ENCODE data around the gene SOX13. TPM values are rescaled to one million over a fixed set of nuclear protein-coding genes. Genes with fewer than 3 reads are reported as not detected.

SOX13 gene
- total and polyA plus RNA-seq, 2 of the 4 experiments (the other 2 are of a cell fraction) = 0.54 to 3.5 TPM

DNA sequence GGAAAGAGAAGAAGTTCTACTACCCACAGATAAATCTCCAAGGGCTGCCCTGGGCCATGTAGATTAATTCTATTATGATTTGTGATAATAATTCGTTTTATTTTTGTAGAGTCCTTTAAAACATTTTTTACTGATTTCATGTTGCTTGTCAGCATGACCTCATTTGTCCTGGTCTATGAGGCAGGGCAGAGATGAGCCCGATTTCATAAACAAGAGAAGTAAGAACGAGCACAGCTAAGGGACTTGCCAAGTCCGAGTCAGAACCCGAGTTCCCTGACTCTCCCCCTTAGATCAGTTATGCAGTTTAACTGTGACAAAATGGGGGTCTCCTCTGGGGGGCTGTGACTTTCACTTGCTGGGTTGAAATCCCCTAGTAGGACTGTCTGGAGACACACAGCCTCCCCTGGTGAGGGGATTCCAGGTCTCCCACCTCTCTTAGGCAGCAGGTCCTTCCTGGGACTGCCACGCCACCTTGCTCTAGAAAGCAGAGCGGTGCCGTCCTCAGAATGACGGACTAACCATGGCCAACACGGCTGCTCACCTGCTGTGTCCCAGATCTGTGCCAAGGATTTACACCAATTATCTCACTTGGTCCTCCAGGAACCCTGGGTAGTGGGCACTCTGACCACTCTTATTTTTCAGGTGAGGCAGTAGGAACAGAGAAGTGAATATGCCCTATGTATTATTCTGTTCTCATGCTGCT is 31.0 kb upstream of the SOX13 start:
- H3K27me3 ChIP-seq (ENCODE audit: control insufficient read depth, insufficient read depth, low read length) = peaks cover 33% of the 10 kb centered on the region
- H3K4ac ChIP-seq (ENCODE audit: low read depth, low read length) = no peak overlapping the region
- ChIA-PET POLR2A (ENCODE audit: unreplicated experiment) (no interaction called here), CTCF (no interaction called here)
- no peak overlapping the region for H3K56ac ChIP-seq (ENCODE audit: extremely low read depth, insufficient read depth, low read length)
- peaks cover 3% of the 10 kb centered on the region; the same call in 1 of the 2 replicates for H3K9me3 ChIP-seq (ENCODE audit: control insufficient read depth, insufficient read depth, low read length)
- no peak overlapping the region for H3K4me3 ChIP-seq (ENCODE audit: insufficient read depth, low read depth, low read length)
- H3K9ac ChIP-seq (ENCODE audit: low read depth, low read length) = no peak overlapping the region
- no peak overlapping the region for H4K91ac ChIP-seq (ENCODE audit: insufficient read depth, low read depth, low read length)
- dilution Hi-C loops (cut with HindIII; ENCODE audit: low sequenced_read_pairs, unreplicated experiment) (no loop called here), intact Hi-C loops (cut with micrococcal nuclease) (no loop called here), in situ Hi-C loops (cut with MboI; ENCODE audit: low sequenced_read_pairs) (no loop called here)
- H2BK120ac ChIP-seq (ENCODE audit: low read depth, low read length) = no peak overlapping the region
- H3K4me2 ChIP-seq (ENCODE audit: low read depth, low read length) = no peak overlapping the region
- no peak overlapping the region for H3K23ac ChIP-seq (ENCODE audit: low read depth, low read length)
- H2AK9ac ChIP-seq (replicated peaks; ENCODE audit: low read depth, low read length, poor library complexity) = no peak overlapping the region
- H2BK15ac ChIP-seq (ENCODE audit: low read depth, low read length) = no peak overlapping the region
- no peak overlapping the region for H2AFZ ChIP-seq (replicated peaks; ENCODE audit: low read length, poor library complexity)
- no peak overlapping the region for H2BK5ac ChIP-seq (ENCODE audit: low read depth, low read length, poor library complexity, severe bottlenecking)
- BruUV-seq (replicated peaks) = no TSS peak
- no peak overlapping the region for H3K18ac ChIP-seq (ENCODE audit: low read depth, low read length)
- TF ChIP-seq BHLHE40 (IDR thresholded peaks at IDR 0.05; ENCODE audit: low read depth, low read length) = no peak
- no peak for TF ChIP-seq MAZ (IDR thresholded peaks at IDR 0.05; ENCODE audit: borderline replicate concordance, low read depth, low read length)
- no peak for TF ChIP-seq NFE2L2 (IDR thresholded peaks at IDR 0.05; ENCODE audit: low read depth, low read length)
- no peak for TF ChIP-seq CHD1 (IDR thresholded peaks at IDR 0.05; ENCODE audit: low read depth, low read length)
- TF ChIP-seq, protein P1, sequence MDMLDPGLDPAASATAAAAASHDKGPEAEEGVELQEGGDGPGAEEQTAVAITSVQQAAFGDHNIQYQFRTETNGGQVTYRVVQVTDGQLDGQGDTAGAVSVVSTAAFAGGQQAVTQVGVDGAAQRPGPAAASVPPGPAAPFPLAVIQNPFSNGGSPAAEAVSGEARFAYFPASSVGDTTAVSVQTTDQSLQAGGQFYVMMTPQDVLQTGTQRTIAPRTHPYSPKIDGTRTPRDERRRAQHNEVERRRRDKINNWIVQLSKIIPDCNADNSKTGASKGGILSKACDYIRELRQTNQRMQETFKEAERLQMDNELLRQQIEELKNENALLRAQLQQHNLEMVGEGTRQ (IDR thresholded peaks at IDR 0.05; ENCODE audit: low read depth, low read length) = no peak
- no peak for TF ChIP-seq SMC3 (IDR thresholded peaks at IDR 0.05; ENCODE audit: low read depth, low read length)
- no peak for TF ChIP-seq MAFK (IDR thresholded peaks at IDR 0.05; ENCODE audit: low read depth, low read length)
- TF ChIP-seq MXI1 (IDR thresholded peaks at IDR 0.05; ENCODE audit: borderline replicate concordance, low read depth, low read length) = no peak
- TF ChIP-seq ELK1 (IDR thresholded peaks at IDR 0.05; ENCODE audit: borderline replicate concordance, low read depth, low read length) = no peak
- TF ChIP-seq RCOR1 (IDR thresholded peaks at IDR 0.05; ENCODE audit: insufficient replicate concordance, low read length) = no peak
- H3K9me1 ChIP-seq (ENCODE audit: insufficient read depth, low read length) = no peaks in the 10 kb centered on the region; the same call in 1 of the 2 replicates
- no peak overlapping the region for H2AK5ac ChIP-seq (ENCODE audit: low read depth, low read length)
- H3K4me1 ChIP-seq (ENCODE audit: control insufficient read depth, insufficient read depth, low read length) = no peaks in the 10 kb centered on the region
- WGBS, 2 experiments (ENCODE audit: extremely low coverage in 2 of 2, insufficient read length in 1 of 2) = no CpG with 5 or more reads among the region's 10 CpGs
- no peaks in the 10 kb centered on the region for H4K20me1 ChIP-seq (ENCODE audit: insufficient read depth, low read length)
- H4K8ac ChIP-seq (ENCODE audit: low read depth in 2 of 2, low read length in 2 of 2) = no peak overlapping the region
- no peaks in the 10 kb centered on the region for H3K79me1 ChIP-seq (ENCODE audit: low read depth in 1 of 2, low read length in 2 of 2)
- H2BK20ac ChIP-seq (ENCODE audit: low read depth, low read length) = no peak overlapping the region
- ATAC-seq (ENCODE audit: low read depth) = peak; percentile 65
- no peaks in the 10 kb centered on the region for H3K36me3 ChIP-seq (ENCODE audit: control insufficient read depth, insufficient read depth, low read length)
- H3K14ac ChIP-seq (replicated peaks; ENCODE audit: low read depth, low read length) = no peak overlapping the region
- DNase-seq = peak; percentile 36
- no peak overlapping the region for H4K5ac ChIP-seq (ENCODE audit: low read depth, low read length)
- no peak overlapping the region for H3K27ac ChIP-seq (ENCODE audit: insufficient read depth, low read length)
